ENCODE data around the gene CDH22. TPM values are rescaled to one million over a fixed set of nuclear protein-coding genes. Genes with fewer than 3 reads are reported as not detected.

Gene CDH22
- total RNA-seq, 1 experiment from 2014 or later: not detected

GRCh38 chr20:46282669-46283068, 25.6 kb downstream of the CDH22 start:
- BruUV-seq (replicated peaks): no TSS peak
- no peaks in the 10 kb centered on the region for H3K9me3 ChIP-seq (ENCODE audit: low read depth, low read length, poor library complexity, severe bottlenecking)
- peaks cover 74% of the 10 kb centered on the region for H3K27me3 ChIP-seq (replicated peaks; ENCODE audit: insufficient read depth, low read depth, low read length, poor library complexity)
- no peak for TF ChIP-seq EZH2 (IDR thresholded peaks at IDR 0.05; ENCODE audit: borderline replicate concordance, low read depth, low read length, poor library complexity, severe bottlenecking)
- TF ChIP-seq CTCF (conservative IDR thresholded peaks at IDR 0.05; ENCODE audit: low read depth, low read length): no peak
- H3K4me3 ChIP-seq (ENCODE audit: low read depth, low read length, poor library complexity, severe bottlenecking): no peak overlapping the region
- no peak overlapping the region for H3K27ac ChIP-seq (ENCODE audit: low read depth, low read length, poor library complexity, severe bottlenecking)
- H3K36me3 ChIP-seq (ENCODE audit: insufficient read depth, low read length, poor library complexity, severe bottlenecking): no peaks in the 10 kb centered on the region
- POLR2A ChIA-PET (ENCODE audit: low non-redundant PET): no interaction called here
- DNase-seq (ENCODE audit: low spot score): no peak
- no peaks in the 10 kb centered on the region for H3K4me1 ChIP-seq (ENCODE audit: insufficient read depth, low read length, poor library complexity, severe bottlenecking)
- CTCF ChIA-PET: no interaction called here
- intact Hi-C loops (cut with micrococcal nuclease; ENCODE audit: unreplicated experiment): no loop called here

GRCh38 chr20:46279103-46279502, 29.2 kb downstream of the CDH22 start:
- no peaks in the 10 kb centered on the region for H3K4me1 ChIP-seq (ENCODE audit: insufficient read depth, low read length, poor library complexity, severe bottlenecking)
- no peak overlapping the region for H3K4me3 ChIP-seq (ENCODE audit: low read depth, low read length, poor library complexity, severe bottlenecking)
- no peaks in the 10 kb centered on the region for H3K9me3 ChIP-seq (ENCODE audit: low read depth, low read length, poor library complexity, severe bottlenecking)
- CTCF ChIA-PET: no interaction called here
- H3K27ac ChIP-seq (ENCODE audit: low read depth, low read length, poor library complexity, severe bottlenecking): no peak overlapping the region
- H3K27me3 ChIP-seq (replicated peaks; ENCODE audit: insufficient read depth, low read depth, low read length, poor library complexity): peaks cover 69% of the 10 kb centered on the region
- no peak for TF ChIP-seq CTCF (conservative IDR thresholded peaks at IDR 0.05; ENCODE audit: low read depth, low read length)
- no peak for TF ChIP-seq EZH2 (IDR thresholded peaks at IDR 0.05; ENCODE audit: borderline replicate concordance, low read depth, low read length, poor library complexity, severe bottlenecking)
- no TSS peak for BruUV-seq (replicated peaks)
- intact Hi-C loops (cut with micrococcal nuclease; ENCODE audit: unreplicated experiment): no loop called here
- no peaks in the 10 kb centered on the region for H3K36me3 ChIP-seq (ENCODE audit: insufficient read depth, low read length, poor library complexity, severe bottlenecking)
- no peak for DNase-seq (ENCODE audit: low spot score)
- POLR2A ChIA-PET (ENCODE audit: low non-redundant PET): no interaction called here

- Histone ChIP-seq H3K27ac (ENCODE audit: low read depth, low read length, poor library complexity, severe bottlenecking) (no peak overlapping the region), H3K9me3 (ENCODE audit: low read depth, low read length, poor library complexity, severe bottlenecking) (no peaks in the 10 kb centered on the region), H3K4me1 (ENCODE audit: insufficient read depth, low read length, poor library complexity, severe bottlenecking) (no peaks in the 10 kb centered on the region), H3K36me3 (ENCODE audit: insufficient read depth, low read length, poor library complexity, severe bottlenecking) (no peaks in the 10 kb centered on the region), H3K27me3 (replicated peaks; ENCODE audit: insufficient read depth, low read depth, low read length, poor library complexity) (peaks cover 66% of the 10 kb centered on the region), H3K4me3 (ENCODE audit: low read depth, low read length, poor library complexity, severe bottlenecking) (no peak overlapping the region)
- TF ChIP-seq CTCF (conservative IDR thresholded peaks at IDR 0.05; ENCODE audit: low read depth, low read length) (no peak), EZH2 (IDR thresholded peaks at IDR 0.05; ENCODE audit: borderline replicate concordance, low read depth, low read length, poor library complexity, severe bottlenecking) (no peak)
- ChIA-PET CTCF (no interaction called here), POLR2A (ENCODE audit: low non-redundant PET) (no interaction called here)
- no TSS peak for BruUV-seq (replicated peaks)
- intact Hi-C loops (cut with micrococcal nuclease; ENCODE audit: unreplicated experiment): no loop called here
- no peak for DNase-seq (ENCODE audit: low spot score)
These were observed 30.7 kb downstream of the CDH22 start for GRCh38 chr20:46277602-46278001.

Data from A673 (cell line).